NCI-H82 treated with DMSO at 0.1 percent for 48 hours (cell line): ENCODE results near the gene SLCO4A1.
"Not testable (repeated sequence)": the region's sequence is repeated elsewhere in the genome, so short reads cannot be mapped to it uniquely, and the experiment has no call there.

Experiments used
- DNase-seq: peaks from one replicate; lab custom pipeline; 2025; ENCODE audit not compliant: unreplicated experiment; lab: John Stamatoyannopoulos, UW

SLCO4A1 gene

GRCh38 chr20:62679978-62680589 is 37.8 kb downstream of the SLCO4A1 start:
- no peak for DNase-seq

- DNase-seq: no peak
These were observed 40.7 kb downstream of the SLCO4A1 start for GRCh38 chr20:62682912-62683517.

- not testable (repeated sequence) for DNase-seq
These were observed 41.5 kb downstream of the SLCO4A1 start for GRCh38 chr20:62683660-62684322.

GRCh38 chr20:62684981-62685380 is 42.7 kb downstream of the SLCO4A1 start:
- no peak for DNase-seq

- DNase-seq: peak; percentile 58
These were observed 43.7 kb downstream of the SLCO4A1 start for GRCh38 chr20:62685781-62686555.

GRCh38 chr20:62686869-62687830 is 44.8 kb downstream of the SLCO4A1 start:
- no peak for DNase-seq

- DNase-seq: no peak
These were observed 45.8 kb downstream of the SLCO4A1 start for GRCh38 chr20:62688083-62688482.

- no peak for DNase-seq
These were observed 46.7 kb downstream of the SLCO4A1 start for GRCh38 chr20:62688855-62689460.

- DNase-seq: no peak
These were observed 47.6 kb downstream of the SLCO4A1 start for GRCh38 chr20:62689861-62690260.

- no peak for DNase-seq
These were observed 48.0 kb downstream of the SLCO4A1 start for GRCh38 chr20:62690261-62690820.

GRCh38 chr20:62691487-62691886 is 49.2 kb downstream of the SLCO4A1 start:
- DNase-seq: no peak

GRCh38 chr20:62692176-62692575 is 49.9 kb downstream of the SLCO4A1 start:
- DNase-seq: no peak

GRCh38 chr20:62692801-62693523 is 50.7 kb downstream of the SLCO4A1 start:
- no peak for DNase-seq

GRCh38 chr20:62693524-62693922 is 51.2 kb downstream of the SLCO4A1 start:
- no peak for DNase-seq

- no peak for DNase-seq
These were observed 51.8 kb downstream of the SLCO4A1 start for GRCh38 chr20:62694106-62694505.

- no peak for DNase-seq
These were observed 52.6 kb downstream of the SLCO4A1 start for GRCh38 chr20:62694868-62695267.

GRCh38 chr20:62695448-62696414 is 53.4 kb downstream of the SLCO4A1 start:
- no peak for DNase-seq

- no peak for DNase-seq
These were observed 54.2 kb downstream of the SLCO4A1 start for GRCh38 chr20:62696434-62696957.
